HG03354 (cell line): Measurements from ENCODE around the gene TNRC6C.
A peak's percentile ranks its signal among the peaks of the same experiment; 100 is the strongest.
"Not testable (repeated sequence)": the region's sequence is repeated elsewhere in the genome, so short reads cannot be mapped to it uniquely, and the experiment has no call there.

Experiments
- ATAC-seq: cut with Tn5 transposase; IDR thresholded peaks from one replicate; pipeline ENCODE4 v1.9.1; 2021; ENCODE audit warnings: mild to moderate bottlenecking; ENCODE audit not compliant: unreplicated experiment, poor library complexity, severe bottlenecking

TNRC6C gene

GRCh38 chr17:77930780-77931768, 27.4 kb upstream of the TNRC6C start:
- ATAC-seq: no peak

- no peak for ATAC-seq
Measured at GRCh38 chr17:77933777-77934398, 24.6 kb upstream of the TNRC6C start.

- no peak for ATAC-seq
Measured at GRCh38 chr17:77935121-77935571, 23.4 kb upstream of the TNRC6C start.

- ATAC-seq: not testable (repeated sequence)
Measured at GRCh38 chr17:77935744-77936143, 22.8 kb upstream of the TNRC6C start.

GRCh38 chr17:77936881-77937280, 21.6 kb upstream of the TNRC6C start:
- ATAC-seq: no peak

GRCh38 chr17:77941004-77941403, 17.5 kb upstream of the TNRC6C start:
- ATAC-seq: no peak

GRCh38 chr17:77942112-77942988, 16.2 kb upstream of the TNRC6C start:
- ATAC-seq: no peak

GRCh38 chr17:77943971-77944370, 14.5 kb upstream of the TNRC6C start:
- no peak for ATAC-seq

GRCh38 chr17:77944390-77945222, 13.9 kb upstream of the TNRC6C start:
- ATAC-seq: no peak

- ATAC-seq: no peak
Measured at GRCh38 chr17:77946900-77947645, 11.4 kb upstream of the TNRC6C start.

- ATAC-seq: no peak
Measured at GRCh38 chr17:77948690-77949114, 9.8 kb upstream of the TNRC6C start.

GRCh38 chr17:77951123-77951522, 7.4 kb upstream of the TNRC6C start:
- no peak for ATAC-seq

GRCh38 chr17:77952368-77952767, 6.1 kb upstream of the TNRC6C start:
- no peak for ATAC-seq

- no peak for ATAC-seq
Measured at GRCh38 chr17:77957235-77957856, 1.2 kb upstream of the TNRC6C start.

GRCh38 chr17:77958716-77959125, 218 bp downstream of the TNRC6C start:
- peak; percentile 12 for ATAC-seq

GRCh38 chr17:77959126-77959925, 823 bp downstream of the TNRC6C start:
- no peak for ATAC-seq

- ATAC-seq: no peak
Measured at GRCh38 chr17:77959926-77960521, 1.5 kb downstream of the TNRC6C start.
